Thoracic aorta (tissue), 2 donors: ENCODE results near the gene JPH3. TPM values are rescaled to one million over a fixed set of nuclear protein-coding genes. Genes with fewer than 3 reads are reported as not detected.

ENCODE experiments used
- ATAC-seq: fragments of 150-250 bp; one replicate; pipeline ENCODE4 v1.8.0; 2017; ENCODE audit warnings: low read depth; ENCODE audit not compliant: insufficient number of reproducible peaks, low FRiP score
- DNase-seq: peaks from one replicate; pipeline ENCODE4 v3.0.0-alpha.2; 2020; ENCODE audit warnings: low spot score
- H3K27ac ChIP-seq, 2 donors: fragments of 200-600 bp; sonication (generic); 1 replicate in 1 of 2; 2 replicates in 1 of 2; pipeline ENCODE4 v1.5.1; 2016; ENCODE audit warnings: mild to moderate bottlenecking in 2 of 2, moderate library complexity in 2 of 2
- H3K27me3 ChIP-seq: fragments of 200-600 bp; sonication (generic); replicated peaks from 2 replicates; pipeline ENCODE4 v1.6.0; 2016; ENCODE audit warnings: mild to moderate bottlenecking; ENCODE audit not compliant: insufficient read depth
- H3K36me3 ChIP-seq: fragments of 200-600 bp; sonication (generic); one replicate; pipeline ENCODE4 v1.5.1; 2016
- H3K4me1 ChIP-seq, 2 donors: fragments of 200-600 bp; sonication (generic); 1 replicate in 1 of 2; 2 replicates in 1 of 2; pipeline versions ENCODE4 v1.5.1 to v1.6.0; 2016; ENCODE audit warnings: low read depth in 2 of 2, mild to moderate bottlenecking in 1 of 2; ENCODE audit not compliant: control insufficient read depth in 1 of 2
- H3K4me3 ChIP-seq: fragments of 200-600 bp; sonication (generic); 2 replicates; pipeline ENCODE4 v1.5.1; 2016; ENCODE audit warnings: mild to moderate bottlenecking
- H3K9me3 ChIP-seq: fragments of 200-600 bp; sonication (generic); 2 replicates; pipeline ENCODE4 v1.5.1; 2016
- total RNA-seq, 2 donors: library from RNA; depleted of rRNA; stranded (reverse); fragments of >200 nt; gene quantifications; one replicate each; pipeline versions ENCODE4 v1.1.0 to v1.2.3, GENCODE V29; 2016
- TF ChIP-seq, protein P1 (sequence below): fragments of 200-600 bp; sonication (generic); IDR thresholded peaks from one replicate; pipeline ENCODE4 v1.5.1; 2019; ENCODE audit warnings: antibody characterized with exemption

Gene JPH3
- total RNA-seq, 2 donors from 2014 or later: not detected

DNA sequence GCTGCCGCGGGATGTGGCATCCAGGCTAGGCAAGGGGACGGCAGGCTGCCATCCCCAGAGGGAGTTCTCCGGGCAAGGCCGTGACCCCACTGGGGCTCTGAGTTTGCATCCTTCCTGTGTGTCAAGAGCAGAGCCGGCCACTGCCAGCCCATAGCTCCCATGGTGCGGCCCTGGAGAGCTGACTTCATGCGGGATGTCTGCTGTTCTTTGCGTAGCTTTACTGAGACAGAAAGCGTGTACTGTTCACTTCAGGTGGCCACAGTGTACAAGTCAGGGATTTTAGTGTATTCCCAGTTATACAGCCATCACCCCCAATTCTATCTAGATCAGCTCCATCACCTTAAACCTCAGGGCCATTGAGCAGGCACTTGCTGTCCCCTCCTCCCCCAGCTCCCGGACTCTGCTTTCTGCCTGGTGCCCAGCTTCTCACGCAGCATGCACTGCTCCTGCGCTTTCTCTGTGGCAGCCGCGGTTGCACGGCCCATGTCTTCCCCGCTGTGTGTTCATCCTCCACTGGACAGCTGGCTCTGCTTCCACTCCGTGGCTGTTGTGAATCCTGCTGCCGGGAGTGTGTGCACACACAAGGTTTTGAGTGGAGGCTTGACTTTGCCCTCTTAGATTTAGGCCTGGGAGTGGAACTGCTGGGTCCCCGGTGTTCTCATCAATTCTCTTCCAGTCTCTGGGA is 92.3 kb downstream of the JPH3 start:
- TF ChIP-seq, protein P1, sequence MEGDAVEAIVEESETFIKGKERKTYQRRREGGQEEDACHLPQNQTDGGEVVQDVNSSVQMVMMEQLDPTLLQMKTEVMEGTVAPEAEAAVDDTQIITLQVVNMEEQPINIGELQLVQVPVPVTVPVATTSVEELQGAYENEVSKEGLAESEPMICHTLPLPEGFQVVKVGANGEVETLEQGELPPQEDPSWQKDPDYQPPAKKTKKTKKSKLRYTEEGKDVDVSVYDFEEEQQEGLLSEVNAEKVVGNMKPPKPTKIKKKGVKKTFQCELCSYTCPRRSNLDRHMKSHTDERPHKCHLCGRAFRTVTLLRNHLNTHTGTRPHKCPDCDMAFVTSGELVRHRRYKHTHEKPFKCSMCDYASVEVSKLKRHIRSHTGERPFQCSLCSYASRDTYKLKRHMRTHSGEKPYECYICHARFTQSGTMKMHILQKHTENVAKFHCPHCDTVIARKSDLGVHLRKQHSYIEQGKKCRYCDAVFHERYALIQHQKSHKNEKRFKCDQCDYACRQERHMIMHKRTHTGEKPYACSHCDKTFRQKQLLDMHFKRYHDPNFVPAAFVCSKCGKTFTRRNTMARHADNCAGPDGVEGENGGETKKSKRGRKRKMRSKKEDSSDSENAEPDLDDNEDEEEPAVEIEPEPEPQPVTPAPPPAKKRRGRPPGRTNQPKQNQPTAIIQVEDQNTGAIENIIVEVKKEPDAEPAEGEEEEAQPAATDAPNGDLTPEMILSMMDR: no peak
- Histone ChIP-seq H3K4me3 (no peak overlapping the region), H3K36me3 (peaks cover 8% of the 10 kb centered on the region), H3K4me1 (peaks cover 0 to 8% of the 10 kb centered on the region in 2 donors), H3K9me3 (no peaks in the 10 kb centered on the region), H3K27ac (no peak overlapping the region), H3K27me3 (no peaks in the 10 kb centered on the region)
- DNase-seq: no peak
- ATAC-seq: no peak

- Histone ChIP-seq H3K4me3 (no peak overlapping the region), H3K4me1 (peaks cover 0 to 8% of the 10 kb centered on the region in 2 donors), H3K27me3 (no peaks in the 10 kb centered on the region), H3K36me3 (peaks cover 8% of the 10 kb centered on the region), H3K9me3 (no peaks in the 10 kb centered on the region), H3K27ac (no peak overlapping the region)
- no peak for DNase-seq
- no peak for ATAC-seq
- TF ChIP-seq, protein P1: no peak
These were observed 93.2 kb downstream of the JPH3 start for GRCh38 chr16:87695534-87695933.

DNA sequence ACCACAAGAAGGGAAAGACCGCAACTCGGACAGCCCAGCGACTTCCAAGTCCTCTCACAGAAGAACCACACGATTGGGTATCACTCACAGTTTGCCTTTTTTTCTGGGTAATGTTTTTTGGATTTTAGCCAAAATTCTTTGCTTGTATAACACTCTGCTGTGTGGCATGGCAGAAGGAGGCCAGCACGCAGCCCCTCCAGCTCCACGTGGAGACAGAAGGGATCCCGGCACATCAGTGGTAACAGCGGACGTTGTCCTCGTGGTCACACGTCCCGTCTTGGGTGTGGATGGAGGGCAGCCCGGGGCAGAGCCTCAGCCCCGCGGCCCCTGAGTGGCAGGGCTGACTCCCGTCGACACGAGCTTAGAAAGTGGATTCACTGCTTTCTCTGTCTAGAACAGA is 94.4 kb downstream of the JPH3 start:
- ATAC-seq (no peak), DNase-seq (no peak)
- TF ChIP-seq, protein P1: no peak
- no peak overlapping the region for H3K4me3 ChIP-seq
- H3K9me3 ChIP-seq: no peaks in the 10 kb centered on the region
- H3K27ac ChIP-seq: no peak overlapping the region
- H3K4me1 ChIP-seq: peaks cover 0 to 2% of the 10 kb centered on the region in 2 donors
- H3K27me3 ChIP-seq: no peaks in the 10 kb centered on the region
- peaks cover 8% of the 10 kb centered on the region for H3K36me3 ChIP-seq

DNA sequence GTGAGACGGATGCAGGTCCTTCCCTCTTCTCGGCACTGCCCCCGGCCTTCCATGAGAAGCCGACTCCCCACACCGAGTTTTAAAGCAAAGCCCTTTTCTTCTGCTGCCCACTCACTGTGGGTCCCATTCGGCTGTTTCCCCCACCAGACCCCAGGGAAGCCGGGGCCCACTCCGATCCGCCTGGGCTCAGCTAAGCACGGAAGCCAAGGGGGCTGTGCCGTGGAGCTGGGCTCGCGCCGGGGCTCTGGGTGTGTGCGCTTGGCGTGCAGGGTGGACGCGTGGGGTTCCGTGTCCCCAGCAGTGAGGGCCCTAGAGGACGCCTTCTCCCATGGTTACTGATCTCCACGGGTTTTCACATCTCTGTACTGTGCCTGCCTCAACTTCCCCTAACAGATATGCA is 94.9 kb downstream of the JPH3 start:
- DNase-seq (no peak), ATAC-seq (no peak)
- peaks cover 8% of the 10 kb centered on the region for H3K36me3 ChIP-seq
- no peaks in the 10 kb centered on the region for H3K9me3 ChIP-seq
- H3K4me1 ChIP-seq: no peaks in the 10 kb centered on the region
- no peak overlapping the region for H3K4me3 ChIP-seq
- no peaks in the 10 kb centered on the region for H3K27me3 ChIP-seq
- TF ChIP-seq, protein P1: no peak
- H3K27ac ChIP-seq: no peak overlapping the region

- Histone ChIP-seq H3K4me1 (no peaks in the 10 kb centered on the region), H3K27ac (no peak overlapping the region), H3K27me3 (no peaks in the 10 kb centered on the region), H3K36me3 (peaks cover 8% of the 10 kb centered on the region), H3K4me3 (no peak overlapping the region), H3K9me3 (no peaks in the 10 kb centered on the region)
- DNase-seq (no peak), ATAC-seq (no peak)
- TF ChIP-seq, protein P1: no peak
These were observed 95.5 kb downstream of the JPH3 start for GRCh38 chr16:87697792-87698191.
